Erythroblast (primary cell): ENCODE data around the gene ARHGAP26.

Experiments
- GATA1 ChIP-seq: IDR thresholded peaks from 2 replicates; pipeline ENCODE4 v1.6.1; 2011; ENCODE audit warnings: low read depth, mild to moderate bottlenecking, control low read depth, low read length, moderate library complexity
- POLR2A ChIP-seq: IDR thresholded peaks from 2 replicates; pipeline ENCODE4 v1.6.1; 2011; ENCODE audit warnings: mild to moderate bottlenecking, low read length

GRCh38 chr5:143192191-143192900, 422.2 kb downstream of the ARHGAP26 start:
- TF ChIP-seq POLR2A (no peak), GATA1 (no peak)
